Calu3 (cell line): Measurements from ENCODE around the gene MRTFA. TPM values are rescaled to one million over a fixed set of nuclear protein-coding genes. Genes with fewer than 3 reads are reported as not detected.

ENCODE experiments used
- BruUV-seq: library from RNA; stranded (reverse); fragments of 400-500 nt; replicated peaks from 2 replicates; lab custom pipeline; 2021; lab: Mats Ljungman, UMichigan
- CTCF ChIA-PET: fragments of 300-600 bp; sonication (Branson Sonifier 250); formaldehyde crosslinking; loops from one replicate; lab custom pipeline; 2022; ENCODE audit warnings: antibody characterized with exemption; lab: Charles Lee
- DNase-seq: peaks from one replicate; pipeline ENCODE4 v3.0.0; 2022
- H3K27ac Mint-ChIP-seq: one replicate; pipeline ENCODE4 v1.8.0; 2022; ENCODE audit warnings: mixed read lengths; ENCODE audit not compliant: unreplicated experiment
- H3K27me3 Mint-ChIP-seq: one replicate; pipeline ENCODE4 v1.8.0; 2022; ENCODE audit warnings: mixed read lengths; ENCODE audit not compliant: unreplicated experiment
- H3K36me3 Mint-ChIP-seq: one replicate; pipeline ENCODE4 v1.8.0; 2022; ENCODE audit warnings: mild to moderate bottlenecking, moderate library complexity, mixed read lengths; ENCODE audit not compliant: insufficient read depth, unreplicated experiment
- H3K4me1 Mint-ChIP-seq: one replicate; pipeline ENCODE4 v1.8.0; 2022; ENCODE audit warnings: mild to moderate bottlenecking, low read depth, mixed read lengths; ENCODE audit not compliant: unreplicated experiment
- H3K4me3 Mint-ChIP-seq: one replicate; pipeline ENCODE4 v1.8.0; 2022; ENCODE audit warnings: mild to moderate bottlenecking, low read depth, moderate library complexity, mixed read lengths; ENCODE audit not compliant: unreplicated experiment
- H3K9me3 Mint-ChIP-seq: one replicate; pipeline ENCODE4 v1.8.0; 2022; ENCODE audit warnings: low read depth, mixed read lengths; ENCODE audit not compliant: unreplicated experiment
- CTCF ChIP-seq: fragments of 200-600 bp; IDR thresholded peaks from one replicate; pipeline ENCODE4 v1.8.0; 2022; ENCODE audit warnings: antibody characterized with exemption; ENCODE audit not compliant: unreplicated experiment
- intact Hi-C: fragments of 100-400 bp; cut with micrococcal nuclease; formaldehyde crosslinking; loops from one replicate; pipeline ENCODE4 v1.10.0; 2022; ENCODE audit not compliant: unreplicated experiment
- total RNA-seq: library from RNA; stranded (reverse); gene quantifications from 2 replicates; pipeline ENCODE4 v1.2.3, GENCODE V29; 2022

Gene MRTFA
- total RNA-seq, 1 experiment from 2014 or later = 54.1 TPM

- no peak overlapping the region for H3K27ac Mint-ChIP-seq
- peaks cover 29% of the 10 kb centered on the region for H3K4me1 Mint-ChIP-seq
- BruUV-seq = no TSS peak
- DNase-seq = no peak
- CTCF ChIA-PET = no interaction called here
- no peaks in the 10 kb centered on the region for H3K9me3 Mint-ChIP-seq
- no peak overlapping the region for H3K4me3 Mint-ChIP-seq
- intact Hi-C loops = no loop called here
- no peak for TF ChIP-seq CTCF
- no peaks in the 10 kb centered on the region for H3K27me3 Mint-ChIP-seq
- H3K36me3 Mint-ChIP-seq = no peaks in the 10 kb centered on the region
Measured at GRCh38 chr22:40391417-40391816, 245.1 kb downstream of the MRTFA start.

- CTCF ChIA-PET = interaction anchor here (0.6 to 1.8 kb wide), 3 partner anchors 9 to 239 kb away, joined by 3 to 9 read pairs (median 5); no protein-coding TSS in a partner anchor
- H3K4me3 Mint-ChIP-seq = peak overlapping the region; percentile 1
- peak overlapping the region; percentile 50 for H3K27ac Mint-ChIP-seq
Measured at GRCh38 chr22:40388231-40388630, 248.3 kb downstream of the MRTFA start.

GRCh38 chr22:40387746-40388145, 248.8 kb downstream of the MRTFA start:
- no TSS peak for BruUV-seq
- H3K36me3 Mint-ChIP-seq = peaks cover 11% of the 10 kb centered on the region
- CTCF ChIA-PET = interaction anchor here (0.6 to 1.8 kb wide), 3 partner anchors 9 to 238 kb away, joined by 3 to 9 read pairs (median 5); no protein-coding TSS in a partner anchor
- no peak for TF ChIP-seq CTCF
- H3K9me3 Mint-ChIP-seq = no peaks in the 10 kb centered on the region
- H3K4me3 Mint-ChIP-seq = peak overlapping the region; percentile 1
- no peaks in the 10 kb centered on the region for H3K27me3 Mint-ChIP-seq
- DNase-seq = peak; percentile 47
- intact Hi-C loops = no loop called here
- H3K27ac Mint-ChIP-seq = peak overlapping the region; percentile 50
- H3K4me1 Mint-ChIP-seq = peaks cover 36% of the 10 kb centered on the region

More at GRCh38 chr22:40388231-40388630, 248.3 kb downstream of the MRTFA start:
- no peak for TF ChIP-seq CTCF
- H3K9me3 Mint-ChIP-seq = no peaks in the 10 kb centered on the region
- DNase-seq = no peak
- TSS peak; percentile 76 for BruUV-seq
- intact Hi-C loops = no loop called here
- H3K27me3 Mint-ChIP-seq = no peaks in the 10 kb centered on the region
- peaks cover 36% of the 10 kb centered on the region for H3K4me1 Mint-ChIP-seq
- peaks cover 11% of the 10 kb centered on the region for H3K36me3 Mint-ChIP-seq

- BruUV-seq = no TSS peak
- intact Hi-C loops = no loop called here
- Mint-ChIP-seq H3K9me3 (no peaks in the 10 kb centered on the region), H3K36me3 (peaks cover 11% of the 10 kb centered on the region), H3K27ac (peak overlapping the region; percentile 90), H3K27me3 (no peaks in the 10 kb centered on the region), H3K4me3 (peak overlapping the region; percentile 63), H3K4me1 (peaks cover 36% of the 10 kb centered on the region)
- CTCF ChIA-PET = no interaction called here
- no peak for TF ChIP-seq CTCF
- peak; percentile 17 for DNase-seq
Measured at GRCh38 chr22:40385036-40385782, 251.3 kb downstream of the MRTFA start.
